ENCODE measurements around the gene CHST11.

Gene CHST11

DNA sequence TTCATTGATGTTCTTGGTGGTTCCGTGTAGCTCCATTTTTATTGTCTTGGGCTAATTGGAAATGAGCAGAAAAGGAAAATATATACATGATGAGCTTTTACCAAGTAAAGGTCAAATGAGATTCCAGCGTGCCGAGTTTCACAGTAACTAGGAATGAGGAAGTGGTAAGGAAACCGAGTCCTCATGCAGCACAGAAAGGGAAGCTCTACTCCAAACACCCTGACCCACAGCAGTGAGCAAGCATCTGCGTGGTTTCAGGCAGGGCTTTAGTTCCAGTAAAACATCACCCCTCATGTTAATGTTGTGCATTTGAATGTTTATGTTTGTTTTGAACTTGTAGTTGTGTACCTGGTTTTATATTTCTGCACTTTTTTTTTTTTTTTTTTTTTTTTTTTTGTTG lies 293.3 kb downstream of the CHST11 start:
- no peak for DNase-seq (ENCODE audit: low read depth in 2 of 3, low spot score in 2 of 3)

GRCh38 chr12:104751120-104751519 lies 294.4 kb downstream of the CHST11 start:
- DNase-seq (ENCODE audit: low read depth in 2 of 3, low spot score in 2 of 3), result no peak

GRCh38 chr12:104751594-104751993 lies 294.8 kb downstream of the CHST11 start:
- DNase-seq (ENCODE audit: low read depth in 2 of 3, low spot score in 2 of 3), result no peak

DNA sequence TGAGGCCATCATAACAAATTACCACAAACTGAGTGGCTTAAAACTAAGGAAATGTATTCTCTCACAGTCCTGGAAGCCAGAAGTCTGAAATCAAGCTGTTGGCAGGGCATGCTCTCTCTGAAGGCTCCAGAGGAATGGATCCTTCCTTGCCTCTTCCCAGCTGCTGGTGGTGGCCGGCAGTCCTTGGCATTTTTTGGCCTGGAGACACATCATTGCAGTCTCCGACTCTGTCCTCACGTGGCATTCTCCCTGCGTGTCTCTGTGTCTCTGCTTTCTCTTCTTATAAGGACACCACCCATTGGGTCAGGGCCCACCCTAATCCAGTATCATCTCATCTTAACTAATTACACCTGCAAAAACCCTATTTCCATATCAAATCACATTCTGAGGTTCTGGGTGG lies 295.3 kb downstream of the CHST11 start:
- no peak for DNase-seq (ENCODE audit: low read depth in 2 of 3, low spot score in 2 of 3)

GRCh38 chr12:104752881-104753280 lies 296.1 kb downstream of the CHST11 start:
- no peak for DNase-seq (ENCODE audit: low read depth in 2 of 3, low spot score in 2 of 3)

- DNase-seq (ENCODE audit: low read depth in 2 of 3, low spot score in 2 of 3), result no peak
Measured at GRCh38 chr12:104756901-104757300, 300.2 kb downstream of the CHST11 start.

- DNase-seq (ENCODE audit: low read depth in 2 of 3, low spot score in 2 of 3), result no peak
Measured at GRCh38 chr12:104758771-104759170, 302.0 kb downstream of the CHST11 start.

GRCh38 chr12:104761091-104761490 lies 304.3 kb downstream of the CHST11 start:
- no peak for DNase-seq (ENCODE audit: low read depth in 2 of 3, low spot score in 2 of 3)

DNA sequence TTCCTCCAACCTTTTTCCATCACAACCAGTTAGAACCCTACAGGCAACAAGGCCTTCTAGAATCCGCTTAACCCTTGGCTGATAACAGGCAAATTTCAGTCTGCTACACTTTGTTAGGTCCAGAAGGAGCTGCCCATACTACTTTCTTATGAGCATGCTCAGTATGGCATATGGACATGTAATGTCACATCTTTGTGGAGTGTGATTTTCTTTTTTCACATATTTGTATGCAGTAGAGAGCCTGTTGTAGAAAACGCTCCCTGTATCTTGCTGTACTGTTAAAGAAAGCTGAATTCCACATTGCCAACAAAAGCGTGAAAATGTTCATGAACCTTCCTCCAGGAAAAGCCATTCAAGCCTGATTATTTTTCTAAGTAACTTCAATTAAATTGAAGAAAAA lies 304.9 kb downstream of the CHST11 start:
- no peak for DNase-seq (ENCODE audit: low read depth in 2 of 3, low spot score in 2 of 3)

DNA sequence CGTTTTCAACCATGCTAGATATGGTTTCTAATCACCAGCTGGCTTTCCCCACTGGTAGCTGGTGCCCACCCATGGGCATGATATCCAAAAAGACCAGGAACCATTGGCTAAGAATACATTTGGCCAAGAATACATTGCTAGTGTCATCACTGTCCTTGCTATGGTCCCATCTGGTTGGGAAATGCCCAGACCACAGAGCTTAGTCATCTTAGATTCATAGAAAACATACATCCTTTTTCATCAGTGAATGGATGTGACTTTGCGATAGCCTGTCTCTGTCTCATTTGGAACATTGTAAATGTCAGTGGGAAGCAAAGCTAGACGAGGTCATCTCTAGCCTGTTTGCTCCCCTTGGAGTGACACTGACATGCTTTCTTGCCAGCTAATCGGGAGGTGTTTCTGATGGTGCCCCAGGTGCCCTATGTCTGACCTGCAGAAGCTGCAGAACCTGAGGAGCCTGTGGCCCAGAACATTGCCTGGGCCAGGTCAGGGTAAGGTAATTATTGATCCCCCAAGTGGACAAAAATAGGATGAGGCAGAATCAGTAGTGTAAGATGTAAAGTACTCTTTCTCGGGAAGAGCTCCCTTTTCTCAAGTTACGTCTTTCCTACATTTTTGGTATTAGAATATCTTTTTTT lies 306.5 kb downstream of the CHST11 start:
- DNase-seq (ENCODE audit: low read depth in 2 of 3, low spot score in 2 of 3), result no peak

DNA sequence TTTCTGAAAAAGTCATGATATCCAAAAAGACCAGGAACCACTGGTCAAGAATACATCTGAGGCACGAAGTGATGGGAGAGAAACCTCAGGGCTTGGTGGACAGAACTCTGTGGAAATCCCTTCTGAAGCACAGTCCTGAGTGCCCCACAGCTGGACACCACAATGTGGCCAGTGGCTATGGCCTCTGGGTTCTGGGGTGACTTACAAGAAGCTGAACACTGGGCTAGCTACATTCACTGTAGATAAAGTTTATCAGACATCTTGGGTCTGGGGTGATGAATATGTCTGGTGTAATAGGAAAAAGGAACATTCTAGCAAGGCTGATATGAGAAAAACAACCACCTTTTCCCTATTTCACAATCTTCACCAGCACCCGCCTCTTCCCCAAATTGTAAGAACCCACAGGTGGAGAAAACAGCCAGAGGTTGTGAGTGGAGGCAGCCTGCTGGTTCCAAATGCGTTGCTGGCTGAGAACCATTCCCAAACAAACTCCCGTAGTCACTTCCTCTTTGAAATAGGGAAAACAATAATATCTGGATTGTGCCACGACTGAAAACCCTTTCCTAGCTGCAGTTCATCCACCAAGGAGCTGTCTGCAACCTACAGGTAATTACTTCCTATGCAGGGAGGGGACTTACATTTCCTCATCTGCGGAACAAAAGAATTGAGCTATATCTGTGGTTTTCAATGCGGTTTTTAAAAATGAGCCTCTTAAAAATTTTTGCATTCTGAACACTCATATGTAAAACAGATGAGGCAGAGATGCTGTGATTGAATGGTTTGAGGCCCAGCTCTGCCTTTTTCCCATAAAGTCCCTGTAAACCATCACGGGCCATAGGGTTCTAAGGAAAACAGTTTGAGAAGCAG lies 307.7 kb downstream of the CHST11 start:
- DNase-seq (ENCODE audit: low read depth in 2 of 3, low spot score in 2 of 3), result no peak

DNA sequence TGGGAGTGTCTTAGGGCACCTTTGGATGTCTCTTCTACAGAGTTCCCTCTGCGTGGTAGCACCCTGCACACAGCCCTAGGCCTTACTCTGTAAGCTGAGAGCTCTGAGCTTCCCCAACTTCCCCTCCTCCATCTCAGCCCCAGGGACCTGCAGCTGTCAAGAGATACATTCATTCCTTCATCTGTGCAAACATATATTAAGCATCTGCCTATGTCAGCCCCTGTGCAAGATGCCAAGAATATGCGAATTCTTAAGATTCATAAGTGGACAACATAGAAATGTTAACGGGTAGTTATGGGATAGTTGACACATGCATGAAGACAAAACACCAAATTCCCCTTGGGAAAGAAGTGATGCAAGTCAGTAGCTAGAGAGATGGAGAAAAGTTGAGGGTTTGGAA lies 310.5 kb downstream of the CHST11 start:
- DNase-seq (ENCODE audit: low read depth in 2 of 3, low spot score in 2 of 3), result no peak

DNA sequence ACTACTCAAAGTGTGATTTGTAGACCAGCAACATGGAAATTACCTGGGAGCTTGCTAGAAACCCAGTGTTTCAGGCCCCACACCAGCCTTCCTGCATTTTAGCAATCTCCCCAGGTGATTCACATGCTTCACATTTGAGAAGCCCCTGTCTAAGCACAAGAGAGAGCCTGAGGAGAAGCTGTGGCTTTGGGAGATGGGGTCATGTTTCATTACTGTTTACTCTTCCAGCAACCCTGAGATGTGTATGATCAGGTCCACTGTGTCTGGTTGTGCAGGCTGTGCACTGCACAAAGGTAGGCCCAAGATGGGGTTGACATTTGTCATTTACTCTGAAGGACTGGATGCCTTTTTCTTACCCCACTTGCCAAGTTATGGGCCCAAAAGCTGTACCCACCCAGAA lies 311.3 kb downstream of the CHST11 start:
- DNase-seq (ENCODE audit: low read depth in 2 of 3, low spot score in 2 of 3), result no peak

DNA sequence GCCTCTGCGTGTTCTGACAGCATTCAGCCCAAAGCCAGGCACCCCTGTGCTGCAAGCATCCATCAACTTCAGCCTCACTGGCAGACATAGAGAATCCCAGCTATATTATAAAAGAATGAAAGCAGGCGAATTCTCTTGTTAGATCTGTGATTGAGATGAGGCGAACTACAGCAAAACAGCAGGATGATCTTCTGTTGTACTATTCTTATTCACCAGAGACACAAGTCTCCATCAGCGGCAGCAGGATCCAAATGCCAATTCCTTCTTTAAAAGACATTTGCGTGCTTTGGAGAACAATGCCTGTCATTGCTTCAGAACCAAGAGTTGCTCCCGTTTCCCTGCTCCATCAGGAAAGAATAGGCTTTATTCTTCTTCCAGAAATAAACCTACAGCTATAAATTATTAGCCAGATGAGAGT lies 312.4 kb downstream of the CHST11 start:
- no peak for DNase-seq (ENCODE audit: low read depth in 2 of 3, low spot score in 2 of 3)

GRCh38 chr12:104772336-104772735 lies 315.6 kb downstream of the CHST11 start:
- no peak for DNase-seq (ENCODE audit: low read depth in 2 of 3, low spot score in 2 of 3)

DNA sequence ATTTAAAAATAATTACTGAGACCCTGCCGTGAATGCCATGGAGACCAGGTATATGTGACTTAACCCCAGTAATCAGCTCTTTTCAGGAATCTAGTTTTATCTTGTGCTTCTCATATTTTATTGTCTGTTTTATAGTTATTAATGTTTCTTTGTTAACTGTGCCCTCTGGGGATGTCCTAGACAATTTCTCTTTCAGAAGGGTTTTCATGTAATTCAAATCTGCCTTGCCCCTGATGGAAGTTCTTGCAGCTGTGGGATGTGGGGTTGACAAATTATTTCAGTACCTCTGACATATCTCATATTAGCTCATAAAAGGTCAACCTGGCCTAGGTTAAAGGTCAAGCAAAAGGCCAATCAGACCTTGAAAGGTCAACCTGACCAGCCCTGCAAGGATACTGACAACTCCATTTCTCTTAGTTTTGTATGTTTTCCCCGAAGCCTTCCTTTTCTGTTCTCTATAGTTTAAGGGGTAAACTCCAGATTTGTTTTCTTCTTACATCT lies 319.0 kb downstream of the CHST11 start:
- DNase-seq (ENCODE audit: low read depth in 2 of 3, low spot score in 2 of 3), result no peak

DNA sequence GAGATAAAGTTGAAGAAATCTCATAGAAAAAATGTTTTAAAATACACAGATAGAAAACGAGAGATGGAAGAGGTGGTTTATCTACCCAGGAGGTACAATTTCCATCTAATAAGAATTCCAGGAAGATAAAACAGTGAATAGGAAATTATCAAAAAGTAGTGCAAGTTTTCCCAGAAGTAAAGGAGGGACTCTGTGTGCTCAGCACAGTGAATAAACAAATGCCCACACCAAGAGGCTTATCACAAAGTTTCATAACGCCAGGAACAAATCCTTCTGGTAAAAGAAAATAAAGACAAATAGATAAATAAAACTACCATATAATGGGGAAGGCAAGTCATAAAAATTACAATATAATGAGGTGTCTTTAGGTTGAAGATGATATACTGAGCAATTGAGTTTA lies 322.4 kb downstream of the CHST11 start:
- DNase-seq (ENCODE audit: low read depth in 2 of 3, low spot score in 2 of 3), result no peak

DNA sequence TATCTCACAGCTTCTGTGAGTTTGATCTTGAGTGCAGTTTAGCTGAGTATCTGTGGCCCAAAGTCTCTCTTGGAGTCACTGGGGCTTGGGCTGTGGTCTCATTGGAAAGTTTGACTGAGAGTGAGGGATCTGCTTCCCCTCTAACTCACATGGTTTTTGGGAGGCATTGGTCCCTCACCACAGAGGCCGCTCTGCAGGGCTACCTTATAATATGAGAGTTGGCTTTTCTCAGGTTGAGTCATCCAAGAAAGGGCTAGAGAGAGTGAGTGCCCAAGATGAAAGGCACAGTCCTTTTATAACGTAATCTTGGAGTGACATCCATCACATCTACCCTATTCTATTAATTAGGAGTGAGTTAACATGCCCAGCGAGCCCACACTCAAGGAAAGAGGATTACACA lies 325.5 kb downstream of the CHST11 start:
- DNase-seq (ENCODE audit: low read depth in 2 of 3, low spot score in 2 of 3), result no peak

DNA sequence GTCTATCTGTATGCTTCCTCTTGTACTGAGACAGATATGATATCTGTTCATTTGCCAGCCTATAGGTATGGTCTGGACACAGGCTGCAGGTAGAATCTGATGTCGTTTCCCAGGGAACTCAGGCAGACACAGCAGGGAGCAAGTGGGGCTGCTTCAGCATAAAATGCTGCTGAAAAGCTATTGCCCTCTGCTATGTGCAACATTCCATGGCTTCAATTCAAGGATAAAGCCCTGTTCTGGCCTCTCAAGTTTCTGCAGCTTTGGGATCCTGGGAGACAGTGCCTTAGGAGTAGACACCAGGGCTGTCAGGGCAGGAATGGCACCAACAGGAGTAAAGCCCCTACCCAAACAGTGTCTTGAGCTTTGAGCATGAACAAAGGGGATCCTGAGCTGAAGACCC lies 327.8 kb downstream of the CHST11 start:
- no peak for DNase-seq (ENCODE audit: low read depth in 2 of 3, low spot score in 2 of 3)

- DNase-seq (ENCODE audit: low read depth in 2 of 3, low spot score in 2 of 3), result no peak
Measured at GRCh38 chr12:104785886-104786285, 329.1 kb downstream of the CHST11 start.

GRCh38 chr12:104786352-104786751 lies 329.6 kb downstream of the CHST11 start:
- no peak for DNase-seq (ENCODE audit: low read depth in 2 of 3, low spot score in 2 of 3)

- no peak for DNase-seq (ENCODE audit: low read depth in 2 of 3, low spot score in 2 of 3)
Measured at GRCh38 chr12:104788840-104789271, 332.1 kb downstream of the CHST11 start.

Measured in activated CD8-positive, alpha-beta memory T cell treated with anti-CD3 and anti-CD28 coated beads for 48 hours (primary cell).